SK-N-SH (cell line): ENCODE results near the gene E4F1. TPM values are rescaled to one million over a fixed set of nuclear protein-coding genes. Genes with fewer than 3 reads are reported as not detected.

Experiments used
- CTCF ChIA-PET: fragments of 300-600, 350-600 bp; formaldehyde crosslinking; extraction: SDS; loops from one replicate; lab custom pipeline; 2021; lab: Yijun Ruan, JAX
- POLR2A ChIA-PET: fragments of 350-600 bp; sonication (Branson Sonifier 250); formaldehyde crosslinking; extraction: SDS; loops from one replicate; lab custom pipeline; 2020; ENCODE audit warnings: antibody characterized with exemption, inconsistent platforms; lab: Yijun Ruan, JAX
- DNase-seq: peaks from one replicate; pipeline ENCODE4 v3.0.0; 2012
- H2AFZ ChIP-seq: fragments of 200-600 bp; sonication (generic); 2 replicates; pipeline ENCODE4 v1.8.1; 2016; ENCODE audit warnings: antibody characterized with exemption, mild to moderate bottlenecking, low read depth
- H3F3A ChIP-seq: fragments of 200-600 bp; sonication (generic); replicated peaks from 2 replicates; pipeline ENCODE3; 2016; ENCODE audit warnings: antibody characterized with exemption, mild to moderate bottlenecking; ENCODE audit not compliant: insufficient read depth
- H3K27ac ChIP-seq, 2 experiments: fragments of 200-500 bp in 1 of 2; fragments of 200-600 bp in 1 of 2; sonication (Bioruptor generic) in 1 of 2; sonication (generic), shearing (Covaris generic) in 1 of 2; 2 replicates each; pipeline versions ENCODE4 v1.5.1 to v1.6.1; 2014 to 2016; ENCODE audit warnings: low read depth in 2 of 2, inconsistent platforms in 1 of 2, low read length in 1 of 2, mild to moderate bottlenecking in 1 of 2, mixed read lengths in 1 of 2
- H3K27me3 ChIP-seq: fragments of 200-600 bp; sonication (generic), shearing (Covaris generic); 2 replicates; pipeline ENCODE4 v1.6.1; 2016; ENCODE audit warnings: mixed run types; ENCODE audit not compliant: insufficient read depth
- H3K36me3 ChIP-seq, 2 experiments: fragments of 200-500 bp in 1 of 2; fragments of 200-600 bp in 1 of 2; sonication (Bioruptor generic) in 1 of 2; sonication (generic) in 1 of 2; replicated peaks in 1 of 2; 2 replicates each; pipeline versions ENCODE3 to v1.5.1; 2014 to 2016; ENCODE audit warnings: low read length in 1 of 2, mild to moderate bottlenecking in 1 of 2; ENCODE audit not compliant: insufficient read depth in 2 of 2, control insufficient read depth in 1 of 2
- H3K4me1 ChIP-seq, 2 experiments: fragments of 200-500 bp in 1 of 2; fragments of 200-600 bp in 1 of 2; sonication (Bioruptor generic) in 1 of 2; sonication (generic), shearing (Covaris generic) in 1 of 2; 2 replicates each; pipeline versions ENCODE4 v1.5.1 to v1.6.1; 2014 to 2016; ENCODE audit warnings: low read depth in 1 of 2, low read length in 1 of 2, mixed run types in 1 of 2; ENCODE audit not compliant: insufficient read depth in 2 of 2, control insufficient read depth in 1 of 2
- H3K4me2 ChIP-seq: fragments of 200-600 bp; sonication (generic), shearing (Covaris generic); 2 replicates; pipeline ENCODE4 v1.6.1; 2017; ENCODE audit warnings: mixed run types
- H3K4me3 ChIP-seq, 2 experiments: fragments of 200-500 bp in 1 of 2; fragments of 200-600 bp in 1 of 2; sonication (Bioruptor generic) in 1 of 2; sonication (generic), shearing (Covaris generic) in 1 of 2; 2 replicates each; pipeline versions ENCODE4 v1.5.1 to v1.8.1; 2014 to 2016; ENCODE audit warnings: low read depth in 2 of 2, inconsistent platforms in 1 of 2, low read length in 1 of 2, mild to moderate bottlenecking in 1 of 2, mixed read lengths in 1 of 2, moderate library complexity in 1 of 2
- H3K79me2 ChIP-seq: fragments of 200-600 bp; sonication (generic); 2 replicates; pipeline ENCODE4 v1.8.1; 2017; ENCODE audit warnings: mild to moderate bottlenecking; ENCODE audit not compliant: insufficient read depth
- H3K9ac ChIP-seq: fragments of 200-600 bp; sonication (generic); 2 replicates; pipeline ENCODE4 v1.6.1; 2017; ENCODE audit warnings: mixed run types
- H3K9me2 ChIP-seq: fragments of 200-600 bp; sonication (generic); 2 replicates; pipeline ENCODE4 v1.6.1; 2017; ENCODE audit warnings: mixed run types
- H3K9me3 ChIP-seq: fragments of 200-600 bp; sonication (generic); 2 replicates; pipeline ENCODE4 v1.6.1; 2017; ENCODE audit warnings: mixed run types, mild to moderate bottlenecking, moderate library complexity
- H4K20me1 ChIP-seq: fragments of 200-600 bp; sonication (generic); 2 replicates; pipeline ENCODE4 v1.6.1; 2017; ENCODE audit warnings: mild to moderate bottlenecking, mixed run types; ENCODE audit not compliant: insufficient read depth
- CHD2 ChIP-seq: fragments of 150-350 bp; IDR thresholded peaks from 2 replicates; pipeline ENCODE4 v1.6.1; 2018; ENCODE audit warnings: low read length; ENCODE audit not compliant: partially characterized antibody
- ELF1 ChIP-seq: IDR thresholded peaks from 2 replicates; pipeline ENCODE4 v1.4.0; 2012
- EZH2phosphoT487 ChIP-seq: fragments of 200-600 bp; sonication (generic); IDR thresholded peaks from 2 replicates; pipeline ENCODE4 v1.6.1; 2017; ENCODE audit warnings: low read depth, mixed run types, mild to moderate bottlenecking, antibody characterized with exemption, moderate library complexity, borderline replicate concordance
- FOSL2 ChIP-seq: IDR thresholded peaks from 2 replicates; pipeline ENCODE4 v1.4.0; 2012; ENCODE audit warnings: low read depth, mild to moderate bottlenecking, moderate library complexity, borderline replicate concordance
- IRF3 ChIP-seq: fragments of 150-350 bp; IDR thresholded peaks from 2 replicates; pipeline ENCODE4 v1.6.1; 2016; ENCODE audit warnings: mild to moderate bottlenecking, low read depth, low read length
- MXI1 ChIP-seq: IDR thresholded peaks from 2 replicates; pipeline ENCODE4 v1.6.1; 2012; ENCODE audit warnings: mild to moderate bottlenecking, low read depth, low read length, improper control_type of control experiment
- REST ChIP-seq: IDR thresholded peaks from 2 replicates; pipeline ENCODE4 v1.6.1; 2012; ENCODE audit warnings: mild to moderate bottlenecking, low read depth, low read length, moderate library complexity
- TCF12 ChIP-seq: IDR thresholded peaks from 2 replicates; pipeline ENCODE4 v1.4.0; 2012
- USF2 ChIP-seq: fragments of 150-350 bp; IDR thresholded peaks from 2 replicates; pipeline ENCODE4 v1.6.1; 2017; ENCODE audit warnings: antibody characterized with exemption, low read length, low read depth, borderline replicate concordance
- WGBS: methylation state at CpG from one replicate; pipeline ENCODE4 v1.1.6; 2017; ENCODE audit warnings: low lambda C conversion rate; 5-methylcytosine and 5-hydroxymethylcytosine counted together
- polyA plus RNA-seq, 3 experiments: library from polyadenylated mRNA; depleted of rRNA; stranded (reverse); fragments of >200 nt; gene quantifications; 2 replicates each; pipeline ENCODE4 v1.2.3, GENCODE V29; 2012

Gene E4F1
- polyA plus RNA-seq, 1 of the 3 experiments (the other 2 are of a cell fraction): 33.0 TPM

- no peak for TF ChIP-seq EZH2phosphoT487
- no peak for TF ChIP-seq REST
- no peak for TF ChIP-seq CHD2
- TF ChIP-seq, all 33 proteins: peak for 0
These were observed 27.8 kb upstream of the E4F1 start (continued) for GRCh38 chr16:2195322-2196161.

GRCh38 chr16:2196162-2196980, 27.0 kb upstream of the E4F1 start, which contains the start of gene CASKIN1:
CASKIN1 (minus strand) TSS chr16:2196605; CDS start chr16:2196432, 173 bp downstream.
- CTCF ChIA-PET: interaction anchor here (0.6 to 3.6 kb wide), 6 partner anchors 12 to 305 kb away, joined by 3 to 19 read pairs (median 7); partner anchors contain the start of genes BRICD5 and ECI1
- Histone ChIP-seq H3K36me3 (no peaks in the 10 kb centered on the region), H3K4me1 (peaks cover 0 to 18% of the 10 kb centered on the region in 2 experiments; a peak in 1 of 4 replicates), H3K4me2 (peak within 1 kb of the TSS; percentile 77), H2AFZ (no peak within 1 kb of the TSS), H3K27me3 (no peaks in the 10 kb centered on the region), H3K27ac (no peak within 1 kb of the TSS; a peak in 1 of 4 replicates), H3F3A (no peaks in the 10 kb centered on the region), H3K9me2 (no peaks in the 10 kb centered on the region), H3K9ac (no peak within 1 kb of the TSS), H3K79me2 (no peaks in the 10 kb centered on the region), H3K9me3 (no peaks in the 10 kb centered on the region), H4K20me1 (no peaks in the 10 kb centered on the region), H3K4me3 (peak within 1 kb of the TSS; percentile 44 to 53)
- DNase-seq: peak; percentile 90
- TF ChIP-seq IRF3 (no peak), TCF12 (no peak), MXI1 (no peak; the same call in 1 of the 2 replicates), ELF1 (no peak), FOSL2 (no peak), USF2 (no peak)
- WGBS: 0% methylated on average over 2 of the region's 129 CpGs
- POLR2A ChIA-PET: interaction anchor here (1.0 to 3.3 kb wide), 2 partner anchors 8 to 41 kb away, joined by 8 to 18 read pairs; partner anchors contain the start of genes MLST8 and TRAF7
